Thyroid gland (tissue), 4 donors: Measurements from ENCODE around the gene PPP3CA.

Experiments used
- POLR2A ChIP-seq, 2 donors: fragments of 450-650 bp; IDR thresholded peaks; one replicate each; pipeline ENCODE4 v1.6.1; 2017; ENCODE audit warnings: antibody characterized with exemption in 2 of 2, mild to moderate bottlenecking in 2 of 2, moderate library complexity in 1 of 2
- TF ChIP-seq, protein P1 (sequence below), 6 experiments: fragments of 200-600 bp in 3 of 6; fragments of 450-650 bp in 3 of 6; sonication (generic) in 3 of 6; IDR thresholded peaks; one replicate each; pipeline ENCODE4 v1.5.1; 2016 to 2019; ENCODE audit warnings: antibody characterized with exemption in 6 of 6, mild to moderate bottlenecking in 2 of 6, inconsistent platforms in 1 of 6, moderate library complexity in 1 of 6

DNA sequence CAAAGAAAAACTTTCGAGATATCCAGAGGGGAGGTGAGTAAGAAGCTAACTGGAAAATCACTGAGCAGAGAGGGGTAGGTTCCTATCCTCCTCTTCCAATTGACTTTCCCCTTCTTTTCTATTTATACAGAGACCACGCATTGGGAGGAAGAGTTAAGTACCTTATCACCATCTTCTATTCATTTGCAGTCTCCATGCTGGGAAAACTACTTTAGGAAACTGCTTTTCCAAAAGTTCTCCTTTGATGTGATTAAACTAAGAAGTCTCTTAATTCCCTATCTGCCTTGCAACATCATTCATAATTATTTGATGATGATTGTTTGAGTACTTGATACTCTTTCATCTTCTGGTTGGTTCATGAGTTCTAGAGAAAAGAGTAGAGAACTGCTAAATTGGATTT, 306.6 kb downstream of the PPP3CA start:
- TF ChIP-seq POLR2A (IDR thresholded peaks at IDR 0.05) = no peak
- TF ChIP-seq, protein P1, sequence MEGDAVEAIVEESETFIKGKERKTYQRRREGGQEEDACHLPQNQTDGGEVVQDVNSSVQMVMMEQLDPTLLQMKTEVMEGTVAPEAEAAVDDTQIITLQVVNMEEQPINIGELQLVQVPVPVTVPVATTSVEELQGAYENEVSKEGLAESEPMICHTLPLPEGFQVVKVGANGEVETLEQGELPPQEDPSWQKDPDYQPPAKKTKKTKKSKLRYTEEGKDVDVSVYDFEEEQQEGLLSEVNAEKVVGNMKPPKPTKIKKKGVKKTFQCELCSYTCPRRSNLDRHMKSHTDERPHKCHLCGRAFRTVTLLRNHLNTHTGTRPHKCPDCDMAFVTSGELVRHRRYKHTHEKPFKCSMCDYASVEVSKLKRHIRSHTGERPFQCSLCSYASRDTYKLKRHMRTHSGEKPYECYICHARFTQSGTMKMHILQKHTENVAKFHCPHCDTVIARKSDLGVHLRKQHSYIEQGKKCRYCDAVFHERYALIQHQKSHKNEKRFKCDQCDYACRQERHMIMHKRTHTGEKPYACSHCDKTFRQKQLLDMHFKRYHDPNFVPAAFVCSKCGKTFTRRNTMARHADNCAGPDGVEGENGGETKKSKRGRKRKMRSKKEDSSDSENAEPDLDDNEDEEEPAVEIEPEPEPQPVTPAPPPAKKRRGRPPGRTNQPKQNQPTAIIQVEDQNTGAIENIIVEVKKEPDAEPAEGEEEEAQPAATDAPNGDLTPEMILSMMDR (IDR thresholded peaks at IDR 0.05) = no peak
